DMS79 (cell line): ENCODE results near the gene MAD1L1.
A peak's percentile ranks its signal among the peaks of the same experiment; 100 is the strongest.

ENCODE experiments used
- DNase-seq: peaks from one replicate; lab custom pipeline; 2025; lab: John Stamatoyannopoulos, UW

MAD1L1 gene

DNA sequence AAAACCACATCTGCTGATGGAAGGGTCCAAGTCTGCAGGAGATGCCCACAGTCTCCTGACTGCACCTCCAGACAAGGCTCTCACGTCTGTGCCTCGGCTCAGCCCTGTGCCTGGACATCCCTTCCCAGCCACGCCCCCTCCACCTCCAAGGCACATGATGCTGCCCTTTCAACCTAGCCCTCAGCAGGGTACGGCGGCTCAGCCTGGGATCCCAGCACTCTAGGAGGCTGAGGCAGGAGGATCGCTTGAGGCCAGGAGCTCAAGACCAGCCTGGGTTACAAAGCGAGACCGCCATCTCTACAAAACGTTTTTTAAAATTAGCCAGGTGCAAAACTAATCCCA, 14.3 kb downstream of the MAD1L1 start:
- no peak for DNase-seq

DNA sequence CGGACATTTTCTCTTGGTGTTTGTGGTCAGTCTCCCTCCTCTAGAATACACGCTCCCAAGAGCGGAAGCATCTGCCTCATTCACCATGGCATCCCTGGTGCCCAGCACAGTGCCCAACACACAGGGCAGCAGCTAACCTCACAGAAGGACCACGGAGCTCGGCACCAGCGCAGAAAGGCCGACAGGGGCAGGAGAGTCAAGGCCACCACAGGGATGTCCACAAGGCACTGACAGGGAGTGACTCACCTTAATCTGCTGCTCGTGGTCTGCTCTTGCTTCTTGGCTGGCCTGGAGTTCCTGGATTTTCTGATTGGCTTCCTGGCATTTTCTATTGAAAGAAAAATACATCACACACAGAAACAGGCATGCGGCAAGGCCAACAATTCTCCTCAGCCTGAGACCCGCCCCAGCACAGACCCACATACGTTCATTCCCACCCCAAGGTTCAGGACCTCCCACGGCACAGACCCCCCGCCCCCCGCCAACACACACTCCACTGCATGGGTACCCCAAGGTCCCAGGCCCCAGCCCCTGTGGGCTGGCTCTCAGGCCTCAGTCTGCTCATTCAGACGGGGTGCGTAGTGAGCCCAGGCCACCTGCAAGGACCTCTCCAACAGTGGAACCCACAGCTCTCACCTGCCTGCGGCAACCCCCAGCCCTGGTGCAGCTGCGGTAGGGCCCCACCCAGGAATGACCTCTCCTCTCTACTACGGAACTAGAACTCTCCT, 14.9 kb downstream of the MAD1L1 start:
- no peak for DNase-seq

- no peak for DNase-seq
Observed at GRCh38 chr7:2217206-2217605, 15.5 kb downstream of the MAD1L1 start.

GRCh38 chr7:2215851-2216250, 16.9 kb downstream of the MAD1L1 start:
- no peak for DNase-seq

- DNase-seq, result no peak
Observed at GRCh38 chr7:2214636-2215035, 18.1 kb downstream of the MAD1L1 start.

DNA sequence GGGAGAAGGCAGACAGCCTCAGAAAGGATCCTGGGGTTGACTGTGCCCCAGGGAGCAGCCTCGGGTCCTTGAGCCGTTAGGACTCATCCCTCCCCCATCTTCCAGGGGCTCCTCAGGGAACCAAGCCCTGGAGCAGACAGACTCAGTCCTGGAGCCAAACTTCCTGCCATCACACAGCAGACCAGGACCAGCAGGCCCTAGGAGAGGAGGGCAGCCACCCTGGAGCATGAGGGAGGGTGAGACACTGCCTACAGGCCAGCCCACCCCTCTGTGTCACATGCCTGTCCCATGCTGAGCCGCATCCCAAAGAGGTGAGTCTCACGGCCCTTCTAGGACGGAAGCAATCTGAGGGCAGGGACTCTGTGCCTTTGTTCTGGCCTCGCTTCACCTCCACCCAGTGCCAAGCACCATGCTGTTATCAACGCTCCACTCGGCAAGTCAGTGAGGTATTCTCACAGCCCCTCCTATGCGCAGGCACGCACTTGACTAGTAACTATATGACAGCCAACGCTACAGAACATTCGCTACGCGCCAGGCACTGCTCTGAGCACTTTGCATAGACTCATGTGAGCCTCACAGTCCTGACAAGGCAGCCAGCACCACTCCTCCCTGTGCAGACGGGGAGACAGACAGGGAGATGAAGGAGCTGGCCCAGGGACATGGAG, 19.1 kb downstream of the MAD1L1 start:
- no peak for DNase-seq

DNA sequence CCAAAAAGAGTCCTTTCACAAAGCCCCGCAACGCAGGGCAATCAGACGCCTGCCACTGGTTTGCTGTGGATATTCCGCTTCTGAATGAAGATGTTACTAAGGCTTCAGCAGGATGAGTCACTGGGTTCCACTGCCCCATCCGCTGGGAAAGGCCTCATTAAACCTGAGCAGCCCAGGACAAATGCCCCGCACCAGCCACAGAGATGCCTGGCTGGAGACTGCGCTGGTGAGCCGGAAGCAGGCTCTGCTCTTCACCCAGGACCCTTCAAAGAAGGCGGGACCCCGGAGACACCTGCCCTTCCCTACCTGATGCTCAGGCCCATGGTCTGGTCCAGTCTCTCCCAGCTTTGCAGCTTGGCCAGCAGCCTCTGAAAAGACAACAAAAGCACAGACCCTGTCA, 19.8 kb downstream of the MAD1L1 start:
- DNase-seq, result no peak

DNA sequence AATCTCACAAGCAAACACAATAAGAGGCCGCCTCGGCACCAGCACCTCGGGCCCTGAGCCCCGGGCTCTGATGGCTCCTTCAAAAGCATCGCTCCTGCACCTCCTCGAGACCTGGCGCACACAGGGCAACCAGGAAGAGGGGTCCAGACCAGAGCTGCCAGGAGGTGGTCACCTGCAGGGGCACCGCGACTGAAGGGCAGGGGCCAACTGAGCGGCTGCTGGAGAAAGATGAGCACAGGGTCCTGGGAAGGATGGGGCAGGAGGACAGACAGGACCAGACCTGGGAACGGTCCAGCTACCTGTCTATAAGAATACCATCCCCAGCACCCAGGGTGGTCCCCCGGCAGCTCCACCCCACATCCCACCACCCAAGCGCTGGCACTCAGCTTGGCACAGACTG, 20.8 kb downstream of the MAD1L1 start:
- no peak for DNase-seq

DNA sequence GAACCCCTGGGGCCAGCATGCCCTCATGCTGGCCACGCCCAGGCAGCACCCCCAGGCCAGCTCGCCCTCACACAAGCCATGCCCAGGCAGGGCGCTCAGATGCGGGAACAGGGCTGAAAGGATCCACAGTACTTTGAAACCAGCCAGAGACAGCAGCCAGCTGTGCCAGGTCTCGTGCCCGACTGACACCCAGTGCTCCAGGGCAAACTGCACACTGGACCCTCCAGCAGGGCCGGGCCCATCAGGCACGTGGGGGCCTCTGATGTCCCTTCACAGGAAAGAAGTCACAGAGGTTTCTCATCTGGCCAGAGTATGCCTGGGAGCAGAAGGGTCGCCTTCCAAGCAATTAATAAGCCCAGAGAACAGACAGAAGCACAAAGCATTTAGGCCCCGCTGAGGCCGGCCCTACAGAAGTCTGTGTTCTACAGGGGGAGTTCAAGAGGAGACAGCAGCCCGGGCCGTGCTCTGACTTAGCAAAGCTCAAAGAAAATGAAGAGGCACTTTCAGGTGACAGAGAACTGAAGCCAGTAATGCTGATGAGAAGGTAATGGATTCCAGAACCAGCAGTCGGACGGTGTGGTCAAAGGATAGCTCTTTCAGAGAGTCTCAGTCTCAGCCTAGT, 21.4 kb downstream of the MAD1L1 start:
- DNase-seq, result no peak

DNA sequence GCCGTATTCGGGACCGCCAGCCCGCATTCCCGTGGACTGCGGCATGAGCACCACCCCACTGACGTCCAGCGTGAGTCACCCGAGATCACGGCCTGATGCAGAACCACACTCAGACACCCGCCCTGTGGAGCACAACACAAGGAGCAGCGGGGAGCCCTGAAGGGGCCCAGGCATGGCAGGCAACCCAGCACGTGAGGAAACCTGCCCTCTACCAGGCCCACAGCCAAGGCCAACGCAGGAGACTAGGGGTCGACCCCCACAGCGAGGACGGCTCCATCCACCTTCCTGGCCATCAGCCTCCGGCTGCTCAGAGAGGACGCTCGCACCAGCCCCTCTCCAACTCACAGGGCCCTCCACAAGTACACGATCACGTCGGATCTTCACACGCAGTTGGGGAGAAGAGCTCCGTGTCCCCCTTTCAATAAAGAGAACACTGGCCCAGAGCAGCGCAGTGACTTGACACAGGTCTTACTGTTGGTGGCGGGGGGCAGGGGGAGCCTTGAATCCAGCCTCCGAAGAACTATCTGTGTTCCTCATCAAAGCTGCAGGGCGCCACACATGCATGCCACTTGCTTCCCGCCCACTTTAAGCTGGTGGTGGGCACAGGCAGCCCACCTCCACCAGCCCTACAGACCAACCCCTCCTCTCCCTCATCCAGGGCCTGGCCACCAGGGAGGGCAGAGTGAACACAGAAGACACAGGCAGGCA, 22.0 kb downstream of the MAD1L1 start:
- no peak for DNase-seq

- no peak for DNase-seq
Observed at GRCh38 chr7:2209961-2210323, 22.8 kb downstream of the MAD1L1 start.

DNA sequence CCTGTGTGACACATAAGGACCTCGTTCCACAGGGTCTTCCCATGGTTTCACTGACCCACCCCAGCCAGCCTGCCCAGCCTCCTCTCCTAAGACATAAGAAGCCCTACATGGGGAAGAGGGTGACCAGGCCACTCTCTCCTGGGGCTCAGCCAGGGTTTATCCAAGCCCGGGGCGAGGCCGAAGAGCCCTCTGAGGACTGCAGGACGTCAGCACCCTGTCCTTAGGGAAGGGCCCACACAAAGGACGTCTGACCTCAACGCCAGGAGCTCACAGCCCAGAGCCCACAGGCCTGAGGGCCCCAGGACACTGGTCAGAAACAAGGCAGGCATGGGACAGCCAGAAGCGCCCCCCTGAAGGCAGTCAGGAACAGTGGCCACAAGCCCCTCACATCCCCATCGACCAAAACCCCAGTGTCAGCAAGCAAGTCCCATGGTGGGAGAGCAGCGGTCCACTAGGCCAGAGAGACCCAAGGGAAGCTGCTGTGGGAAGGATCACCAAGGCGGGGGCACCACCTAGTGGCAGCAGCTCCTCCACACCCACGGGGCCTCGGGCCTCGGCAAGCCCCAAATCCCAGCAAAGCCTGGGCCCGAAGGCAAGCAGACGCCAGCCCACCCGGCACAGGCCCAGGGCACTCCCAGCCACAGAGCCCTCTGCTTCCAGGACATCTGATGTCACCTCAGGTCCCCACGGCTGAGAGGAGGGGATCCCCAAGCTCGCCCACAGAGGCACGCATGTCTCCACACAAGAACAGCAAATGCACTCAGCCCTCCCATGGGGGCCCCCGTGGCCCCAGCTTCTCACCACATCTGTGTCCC, 23.4 kb downstream of the MAD1L1 start:
- peak; percentile 17 for DNase-seq

DNA sequence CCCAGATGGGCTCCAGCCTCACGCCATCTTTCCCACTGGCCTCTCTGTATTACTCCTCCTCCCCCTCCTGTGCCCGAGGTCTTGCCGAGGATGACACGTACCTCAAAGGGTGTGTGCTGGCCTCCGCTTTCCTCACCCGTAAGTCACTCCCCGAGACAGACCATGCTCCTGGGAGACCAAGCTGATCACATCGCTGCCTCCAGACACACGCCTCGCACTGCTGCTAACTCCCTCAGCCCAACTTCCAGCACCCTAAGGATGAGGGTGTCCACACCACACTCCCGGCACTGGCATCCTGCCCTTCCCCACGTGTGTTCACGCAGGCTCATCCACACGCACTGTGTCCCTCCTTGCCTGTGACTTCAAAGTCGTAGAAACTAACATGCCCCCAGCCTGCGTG, 24.0 kb downstream of the MAD1L1 start:
- no peak for DNase-seq

DNA sequence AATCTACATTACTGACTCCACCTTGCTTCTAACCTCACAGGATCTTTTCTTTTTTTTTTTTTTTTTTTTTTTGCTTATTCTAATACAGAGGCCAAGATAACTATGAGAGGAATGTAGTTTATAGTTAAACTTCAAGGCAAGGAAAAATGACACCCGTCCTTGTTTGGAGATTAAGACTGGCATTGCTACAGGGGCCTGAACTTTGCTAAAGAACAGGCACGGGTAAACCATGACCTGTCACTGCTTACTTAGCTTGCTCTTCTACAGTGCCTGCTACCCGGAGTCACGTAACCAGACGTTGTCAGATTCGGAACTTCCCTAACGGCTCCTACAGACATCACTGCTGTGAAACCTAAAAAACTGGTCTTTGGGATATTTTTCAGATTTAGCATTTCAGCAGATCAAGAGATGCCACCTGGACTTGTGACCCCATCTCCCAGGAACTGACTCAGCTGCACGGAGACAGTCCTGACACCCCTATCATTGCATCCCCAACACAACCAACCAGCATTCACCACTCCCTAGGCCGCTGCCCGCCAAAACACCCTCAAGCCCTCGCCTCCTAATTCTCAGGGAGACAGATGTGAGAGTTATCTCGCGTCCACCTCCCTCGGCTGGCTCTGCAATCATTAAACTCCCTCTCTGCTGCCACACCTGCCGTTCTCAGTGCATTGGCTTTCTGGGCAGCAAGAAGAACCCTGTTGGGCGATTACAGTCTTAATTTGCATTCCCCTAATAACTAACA, 27.5 kb downstream of the MAD1L1 start:
- DNase-seq, result no peak

DNA sequence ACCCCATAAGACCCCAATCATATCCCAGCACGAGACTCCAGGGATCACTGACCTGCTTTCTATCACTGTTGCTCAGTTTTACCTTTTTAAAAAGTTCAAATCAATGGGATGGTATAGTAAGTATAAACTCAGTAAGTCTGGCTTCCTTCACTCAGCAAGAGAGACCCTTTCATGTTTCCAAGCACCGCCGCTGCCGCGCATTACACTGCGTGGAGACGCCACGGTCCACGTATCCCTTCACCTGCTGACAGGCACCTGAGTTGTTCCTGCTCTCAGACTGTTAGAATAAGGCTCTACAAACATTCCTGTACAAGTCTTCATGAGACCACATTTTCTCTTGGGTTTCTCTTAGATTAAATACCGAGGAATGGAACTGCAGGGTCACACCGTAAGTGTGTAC, 28.3 kb downstream of the MAD1L1 start:
- no peak for DNase-seq

GRCh38 chr7:2203766-2204300, 28.9 kb downstream of the MAD1L1 start:
- no peak for DNase-seq

DNA sequence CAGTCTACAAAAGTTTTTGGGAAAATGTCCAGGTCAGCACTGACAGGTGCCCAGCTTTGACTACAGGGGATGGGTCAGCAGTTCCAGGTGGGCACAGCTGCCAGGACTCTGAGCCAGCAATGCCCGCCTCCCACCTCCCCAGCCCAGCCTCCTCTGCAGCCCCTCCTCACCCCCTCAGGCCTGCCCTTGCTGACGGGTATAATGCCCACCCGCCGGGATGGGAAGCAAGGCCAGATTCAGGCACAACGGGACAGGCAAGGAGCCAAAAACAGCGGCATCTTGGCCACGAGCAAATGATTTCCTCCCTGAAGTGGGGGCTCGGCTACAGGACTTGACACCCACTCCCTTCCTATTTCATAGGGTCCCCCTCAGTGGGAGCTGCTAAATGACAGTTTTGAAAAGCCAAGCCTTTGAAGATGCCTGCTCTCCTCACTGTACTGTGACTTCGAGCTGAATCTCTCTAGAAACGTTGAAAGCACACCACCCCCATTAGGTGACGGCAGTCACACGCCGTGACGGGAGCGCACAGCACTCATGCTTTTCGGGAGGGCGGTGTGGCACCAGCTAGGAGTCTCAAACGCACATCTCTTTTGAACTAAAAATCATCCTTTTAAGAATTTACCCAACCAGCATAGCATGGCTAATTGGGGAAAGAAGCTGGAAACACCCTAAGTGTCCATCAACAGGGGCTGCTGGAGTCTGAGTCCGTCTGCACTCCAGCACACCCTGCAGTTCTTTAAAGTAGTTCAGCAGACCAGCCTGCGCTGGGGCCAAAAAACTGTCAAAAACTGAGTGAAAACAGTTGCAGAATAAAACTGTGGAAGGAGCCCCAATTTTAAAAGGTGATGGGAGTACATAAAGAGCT, 29.6 kb downstream of the MAD1L1 start:
- peak; percentile 21 for DNase-seq

DNA sequence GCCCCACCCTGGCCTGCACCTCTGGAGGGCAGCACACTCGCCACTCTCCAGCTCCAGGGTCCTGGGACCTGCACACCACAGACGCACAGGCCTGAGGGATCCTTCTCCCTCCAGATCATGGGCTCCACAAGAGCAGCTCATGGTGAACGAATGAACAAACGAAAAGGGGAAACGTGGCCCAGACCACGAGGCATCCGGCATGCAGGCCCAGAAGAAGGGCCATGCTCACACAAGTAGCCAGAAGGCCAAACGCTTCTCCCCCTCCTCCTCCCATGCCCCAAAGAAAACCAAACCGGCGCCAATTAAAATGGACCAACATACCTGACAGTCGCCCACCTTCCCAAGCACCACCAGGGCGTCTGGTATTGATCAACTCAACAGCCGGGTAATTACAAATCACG, 30.4 kb downstream of the MAD1L1 start:
- DNase-seq, result no peak

DNA sequence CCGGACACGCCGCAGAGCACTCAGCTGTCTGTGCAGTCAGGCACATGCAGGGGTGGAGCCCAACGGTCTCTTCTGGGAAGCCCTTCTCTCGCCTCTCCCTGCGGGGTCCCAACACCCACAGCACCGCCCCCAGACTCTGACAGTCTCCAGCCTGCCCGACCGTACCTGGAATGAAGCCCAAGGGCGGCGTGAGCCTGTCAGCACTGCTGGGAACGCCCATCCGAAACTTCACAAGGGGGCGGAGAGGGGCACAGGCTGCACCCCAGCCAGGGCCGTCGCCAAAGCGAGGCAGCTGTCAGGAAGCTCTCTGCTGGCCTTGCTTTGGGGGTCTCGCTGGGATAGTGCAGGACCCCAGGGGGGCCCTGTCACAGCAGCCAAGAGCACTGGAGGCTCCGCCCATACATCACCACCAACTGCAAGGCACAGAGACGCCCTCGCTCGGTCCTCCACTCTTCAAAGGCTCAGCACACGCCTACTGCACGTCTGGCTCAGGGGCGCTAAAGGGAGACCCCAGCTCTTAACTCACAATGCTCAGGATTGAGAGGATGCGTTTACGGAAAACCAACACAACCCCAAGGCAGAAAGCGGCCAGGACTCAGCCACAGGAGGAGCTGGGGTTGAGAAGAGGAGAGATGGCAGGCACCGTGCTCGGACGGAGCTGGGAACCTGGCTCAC, 30.9 kb downstream of the MAD1L1 start:
- DNase-seq, result no peak

GRCh38 chr7:2201128-2201527, 31.6 kb downstream of the MAD1L1 start:
- DNase-seq, result no peak
